Dermis microvascular lymphatic vessel endothelial cell (primary cell): ENCODE measurements around the gene PLCL2. TPM values are rescaled to one million over a fixed set of nuclear protein-coding genes. Genes with fewer than 3 reads are reported as not detected.

ENCODE experiments used
- DNase-seq, 2 donors: peaks; one replicate each; pipeline versions ENCODE4 v3.0.0 to v3.0.0-alpha.2; 2010; ENCODE audit warnings: low read depth in 2 of 2
- total RNA-seq: library from RNA; depleted of rRNA; stranded (reverse); fragments of >200 nt; gene quantifications from 2 replicates; pipeline ENCODE4 v1.2.1, GENCODE V29; 2014

The PLCL2 gene
- 8.2 and 10.7 TPM in 2 replicates for total RNA-seq

GRCh38 chr3:16884748-16885592 is at the start of gene PLCL2:
Gene PLCL2 (plus strand): TSS chr3:16884955. CDS start chr3:16885040, 85 bp downstream.
- peak in 1 of 2 donors; percentile 47 for DNase-seq

- DNase-seq, result no peak
Measured at GRCh38 chr3:16836505-16837237, 48.1 kb upstream of the PLCL2 start.

GRCh38 chr3:16837602-16838001 is 47.2 kb upstream of the PLCL2 start:
- no peak for DNase-seq

- DNase-seq, result no peak
Measured at GRCh38 chr3:16838561-16838960, 46.2 kb upstream of the PLCL2 start.

GRCh38 chr3:16839271-16840100 is 45.3 kb upstream of the PLCL2 start:
- peak in 1 of 2 donors; percentile 35 for DNase-seq

GRCh38 chr3:16840101-16840424 is 44.7 kb upstream of the PLCL2 start:
- peak in 1 of 2 donors; percentile 50 for DNase-seq

GRCh38 chr3:16841041-16841753 is 43.6 kb upstream of the PLCL2 start:
- DNase-seq, result no peak

- DNase-seq, result no peak
Measured at GRCh38 chr3:16841904-16842271, 42.9 kb upstream of the PLCL2 start.

- no peak for DNase-seq
Measured at GRCh38 chr3:16842272-16843270, 42.2 kb upstream of the PLCL2 start.

GRCh38 chr3:16844222-16844621 is 40.5 kb upstream of the PLCL2 start:
- DNase-seq, result no peak

- no peak for DNase-seq
Measured at GRCh38 chr3:16844791-16845190, 40.0 kb upstream of the PLCL2 start.

GRCh38 chr3:16846373-16847080 is 38.2 kb upstream of the PLCL2 start:
- no peak for DNase-seq

GRCh38 chr3:16848007-16848406 is 36.7 kb upstream of the PLCL2 start:
- DNase-seq, result no peak

GRCh38 chr3:16849229-16849628 is 35.5 kb upstream of the PLCL2 start:
- peak; percentile 73 to 76 for DNase-seq

GRCh38 chr3:16849795-16850194 is 35.0 kb upstream of the PLCL2 start:
- DNase-seq, result peak; percentile 63 to 76

- DNase-seq, result no peak
Measured at GRCh38 chr3:16855497-16855896, 29.3 kb upstream of the PLCL2 start.

- DNase-seq, result no peak
Measured at GRCh38 chr3:16860234-16860633, 24.5 kb upstream of the PLCL2 start.

- no peak for DNase-seq
Measured at GRCh38 chr3:16861432-16861831, 23.3 kb upstream of the PLCL2 start.

- DNase-seq, result peak; percentile 46 to 84
Measured at GRCh38 chr3:16864610-16865313, 20.0 kb upstream of the PLCL2 start.
